ENCODE data around the gene CHFR. TPM values are rescaled to one million over a fixed set of nuclear protein-coding genes. Genes with fewer than 3 reads are reported as not detected.
"Not testable (repeated sequence)": the region's sequence is repeated elsewhere in the genome, so short reads cannot be mapped to it uniquely, and the experiment has no call there.

CHFR gene
- total RNA-seq, 1 donor from 2014 or later = 30.6 TPM

- ATAC-seq = no peak
Observed at GRCh38 chr12:132807295-132808092, 79.9 kb downstream of the CHFR start.

- ATAC-seq = no peak
Observed at GRCh38 chr12:132806857-132807256, 80.5 kb downstream of the CHFR start.

GRCh38 chr12:132804426-132804861 lies 83.0 kb downstream of the CHFR start:
- ATAC-seq = peak; percentile 99

GRCh38 chr12:132803888-132804287 lies 83.5 kb downstream of the CHFR start:
- no peak for ATAC-seq

- no peak for ATAC-seq
Observed at GRCh38 chr12:132803125-132803524, 84.3 kb downstream of the CHFR start.

GRCh38 chr12:132801741-132802140 lies 85.7 kb downstream of the CHFR start:
- no peak for ATAC-seq

- ATAC-seq = no peak
Observed at GRCh38 chr12:132798836-132799235, 88.6 kb downstream of the CHFR start.

GRCh38 chr12:132797820-132798570 lies 89.4 kb downstream of the CHFR start:
- ATAC-seq = peak; percentile 19

GRCh38 chr12:132795847-132796246 lies 91.6 kb downstream of the CHFR start:
- no peak for ATAC-seq

GRCh38 chr12:132791940-132792339 lies 95.5 kb downstream of the CHFR start:
- ATAC-seq = not testable (repeated sequence)

GRCh38 chr12:132789099-132789471 lies 98.3 kb downstream of the CHFR start:
- ATAC-seq = no peak

- peak; percentile 20 for ATAC-seq
Observed at GRCh38 chr12:132788375-132789098, 98.9 kb downstream of the CHFR start.

GRCh38 chr12:132787877-132788276 lies 99.5 kb downstream of the CHFR start:
- no peak for ATAC-seq

GRCh38 chr12:132786192-132786591 lies 101.2 kb downstream of the CHFR start:
- no peak for ATAC-seq

GRCh38 chr12:132784580-132784979 lies 102.8 kb downstream of the CHFR start:
- no peak for ATAC-seq

- no peak for ATAC-seq
Observed at GRCh38 chr12:132783917-132784531, 103.4 kb downstream of the CHFR start.

Other genes with a start within 250 kb of the CHFR start
- gene POLE, start 200.3 kb downstream of the CHFR start, total RNA-seq = 23.4 TPM
- gene PXMP2, start 200.0 kb downstream of the CHFR start, total RNA-seq = 12.3 TPM
- 49.8 TPM for gene PGAM5, start 176.8 kb downstream of the CHFR start, total RNA-seq
- gene ANKLE2, start 125.8 kb downstream of the CHFR start, total RNA-seq = 35.8 TPM
- 31.2 TPM for gene GOLGA3, start 58.7 kb downstream of the CHFR start, total RNA-seq
- 5.3 TPM for gene ZNF605, start 68.7 kb upstream of the CHFR start, total RNA-seq
- 4.7 TPM for gene ZNF26, start 98.8 kb upstream of the CHFR start, total RNA-seq
- 5.5 TPM for gene ZNF84, start 149.9 kb upstream of the CHFR start, total RNA-seq
- 11.4 TPM for gene ZNF140, start 193.3 kb upstream of the CHFR start, total RNA-seq
- 0.64 TPM for gene ZNF891, start 242.7 kb upstream of the CHFR start, total RNA-seq
- gene ZNF10, start 243.0 kb upstream of the CHFR start, total RNA-seq = 2.4 TPM

All from esophagus mucosa (tissue), 1 donor.